OCI-LY1 (cell line): Measurements from ENCODE around the gene ASPM.

Experiments used
- H2AFZ ChIP-seq: fragments of 200-600 bp; sonication (generic), shearing (Covaris generic); 2 replicates; pipeline ENCODE4 v1.6.0; 2014; ENCODE audit warnings: antibody characterized with exemption, mild to moderate bottlenecking, low read length
- H3F3A ChIP-seq: fragments of 200-600 bp; sonication (generic), shearing (Covaris generic); 2 replicates; pipeline ENCODE4 v1.6.0; 2014; ENCODE audit warnings: mild to moderate bottlenecking, antibody characterized with exemption, low read length, moderate library complexity; ENCODE audit not compliant: insufficient read depth
- H3K27ac ChIP-seq: fragments of 200-600 bp; sonication (generic); 2 replicates; pipeline ENCODE4 v1.5.1; 2014; ENCODE audit warnings: low read length, mixed run types, mild to moderate bottlenecking, low read depth; ENCODE audit not compliant: poor library complexity, severe bottlenecking
- H3K27me3 ChIP-seq: fragments of 200-600 bp; sonication (generic); 2 replicates; pipeline ENCODE4 v1.6.0; 2014; ENCODE audit warnings: antibody characterized with exemption, mild to moderate bottlenecking, low read length, moderate library complexity; ENCODE audit not compliant: insufficient read depth
- H3K36me3 ChIP-seq: fragments of 200-600 bp; sonication (generic); 2 replicates; pipeline ENCODE4 v1.6.1; 2014; ENCODE audit warnings: mild to moderate bottlenecking, antibody characterized with exemption, low read length, moderate library complexity, mixed read lengths; ENCODE audit not compliant: insufficient read depth
- H3K4me1 ChIP-seq: fragments of 200-600 bp; sonication (generic); 2 replicates; pipeline ENCODE4 v1.5.1; 2014; ENCODE audit warnings: mild to moderate bottlenecking, low read length, moderate library complexity; ENCODE audit not compliant: insufficient read depth, severe bottlenecking
- H3K4me2 ChIP-seq: fragments of 200-600 bp; sonication (generic), shearing (Covaris generic); 2 replicates; pipeline ENCODE4 v1.6.1; 2014; ENCODE audit warnings: low read length
- H3K4me3 ChIP-seq: fragments of 200-600 bp; sonication (generic); 2 replicates; pipeline ENCODE4 v1.5.1; 2014; ENCODE audit warnings: low read length, low read depth, mild to moderate bottlenecking, mixed read lengths; ENCODE audit not compliant: poor library complexity, severe bottlenecking
- H3K79me2 ChIP-seq: fragments of 200-600 bp; shearing (Covaris generic); 2 replicates; pipeline ENCODE4 v1.6.1; 2016; ENCODE audit warnings: mixed run types, low read length, mixed read lengths; ENCODE audit not compliant: insufficient read depth
- H3K9ac ChIP-seq: fragments of 200-600 bp; sonication (generic), shearing (Covaris generic); 2 replicates; pipeline ENCODE4 v1.6.1; 2014; ENCODE audit warnings: mild to moderate bottlenecking, low read length, mixed read lengths
- H3K9me2 ChIP-seq: fragments of 200-600 bp; sonication (generic), shearing (Covaris generic); 2 replicates; pipeline ENCODE4 v1.6.1; 2014; ENCODE audit warnings: low read depth, mild to moderate bottlenecking, low read length, mixed read lengths
- H3K9me3 ChIP-seq: fragments of 200-600 bp; shearing (Covaris generic); 2 replicates; pipeline ENCODE4 v1.6.1; 2014; ENCODE audit warnings: low read length, mixed read lengths
- H4K20me1 ChIP-seq: fragments of 200-600 bp; sonication (generic), shearing (Covaris generic); 2 replicates; pipeline ENCODE4 v1.6.0; 2016; ENCODE audit warnings: mild to moderate bottlenecking, low read length; ENCODE audit not compliant: insufficient read depth
- EZH2 ChIP-seq: fragments of 200-600 bp; sonication (generic), shearing (Covaris generic); IDR thresholded peaks from 2 replicates; pipeline ENCODE4 v1.8.0; 2017; ENCODE audit warnings: borderline replicate concordance, mixed run types, mild to moderate bottlenecking, antibody characterized with exemption, low read length, moderate library complexity, mixed read lengths
- TF ChIP-seq, protein P1 (sequence below): fragments of 200-600 bp; sonication (generic), shearing (Covaris generic); IDR thresholded peaks from 2 replicates; pipeline ENCODE4 v1.5.1; 2017; ENCODE audit warnings: mild to moderate bottlenecking, antibody characterized with exemption, low read length, moderate library complexity, mixed read lengths

The ASPM gene

DNA sequence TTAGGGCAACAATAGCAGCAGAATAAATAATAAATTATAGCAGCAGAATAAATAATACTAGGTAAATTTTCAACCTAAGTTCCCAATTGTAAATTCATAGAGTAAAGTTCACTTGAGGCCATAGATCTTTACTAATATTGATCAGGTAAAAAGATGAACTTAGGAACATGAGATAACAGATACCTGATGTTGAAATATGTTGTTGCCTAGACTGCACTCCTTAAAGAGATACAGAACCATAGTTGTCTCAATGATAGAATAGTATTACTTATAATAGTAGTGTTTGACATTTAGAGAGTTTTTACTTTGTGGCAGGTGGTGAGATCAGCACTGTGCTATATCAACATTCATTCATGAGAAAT lies 79.0 kb downstream of the ASPM start:
- no peak overlapping the region for H3K4me2 ChIP-seq
- TF ChIP-seq EZH2 = no peak
- TF ChIP-seq, protein P1, sequence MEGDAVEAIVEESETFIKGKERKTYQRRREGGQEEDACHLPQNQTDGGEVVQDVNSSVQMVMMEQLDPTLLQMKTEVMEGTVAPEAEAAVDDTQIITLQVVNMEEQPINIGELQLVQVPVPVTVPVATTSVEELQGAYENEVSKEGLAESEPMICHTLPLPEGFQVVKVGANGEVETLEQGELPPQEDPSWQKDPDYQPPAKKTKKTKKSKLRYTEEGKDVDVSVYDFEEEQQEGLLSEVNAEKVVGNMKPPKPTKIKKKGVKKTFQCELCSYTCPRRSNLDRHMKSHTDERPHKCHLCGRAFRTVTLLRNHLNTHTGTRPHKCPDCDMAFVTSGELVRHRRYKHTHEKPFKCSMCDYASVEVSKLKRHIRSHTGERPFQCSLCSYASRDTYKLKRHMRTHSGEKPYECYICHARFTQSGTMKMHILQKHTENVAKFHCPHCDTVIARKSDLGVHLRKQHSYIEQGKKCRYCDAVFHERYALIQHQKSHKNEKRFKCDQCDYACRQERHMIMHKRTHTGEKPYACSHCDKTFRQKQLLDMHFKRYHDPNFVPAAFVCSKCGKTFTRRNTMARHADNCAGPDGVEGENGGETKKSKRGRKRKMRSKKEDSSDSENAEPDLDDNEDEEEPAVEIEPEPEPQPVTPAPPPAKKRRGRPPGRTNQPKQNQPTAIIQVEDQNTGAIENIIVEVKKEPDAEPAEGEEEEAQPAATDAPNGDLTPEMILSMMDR = no peak
- H3K9me2 ChIP-seq = no peaks in the 10 kb centered on the region
- no peak overlapping the region for H3K27ac ChIP-seq
- H3K9me3 ChIP-seq = no peaks in the 10 kb centered on the region
- no peaks in the 10 kb centered on the region for H3K27me3 ChIP-seq
- peaks cover 5% of the 10 kb centered on the region for H3K4me1 ChIP-seq
- no peaks in the 10 kb centered on the region for H3K36me3 ChIP-seq
- H2AFZ ChIP-seq = no peak overlapping the region
- no peak overlapping the region for H3K4me3 ChIP-seq
- H3K9ac ChIP-seq = no peak overlapping the region
- H3F3A ChIP-seq = no peaks in the 10 kb centered on the region
- no peaks in the 10 kb centered on the region for H3K79me2 ChIP-seq
- H4K20me1 ChIP-seq = no peaks in the 10 kb centered on the region

DNA sequence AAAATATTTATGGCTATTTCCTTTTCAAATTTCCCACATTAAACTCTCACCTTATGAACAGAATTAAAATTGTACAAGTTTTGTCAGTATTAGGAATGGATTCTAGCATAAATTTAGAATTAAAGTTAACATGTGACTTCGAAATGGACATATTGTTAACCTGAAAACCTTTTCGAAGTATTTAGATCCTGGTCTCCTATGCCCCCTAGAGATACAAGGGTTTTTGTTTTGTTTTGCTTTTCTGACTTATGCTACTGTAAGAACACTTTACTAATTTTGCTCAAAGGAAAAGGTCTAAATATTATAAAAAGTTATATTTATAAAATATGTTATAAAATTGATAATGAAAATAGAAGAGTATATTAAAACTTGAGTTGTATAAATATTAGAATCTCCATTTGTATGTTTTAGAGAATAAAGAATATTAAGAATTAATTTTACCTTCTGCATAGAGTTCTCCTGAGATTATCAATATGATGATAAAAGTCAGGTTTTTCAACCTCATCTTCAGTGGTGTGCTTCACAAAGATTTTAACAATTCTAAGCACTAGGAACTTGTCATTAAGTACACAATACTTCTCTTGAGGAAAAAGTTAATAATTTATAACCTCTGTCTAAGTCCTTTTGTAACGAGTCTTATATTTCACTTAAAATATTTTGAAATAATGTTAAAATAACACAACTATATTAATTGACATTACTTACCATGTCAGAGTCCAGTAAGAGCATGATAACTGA lies 79.6 kb downstream of the ASPM start, which contains the start of gene F13B:
F13B (minus strand) TSS at position 542 of the 738 bp plus-strand sequence; CDS start at position 505, 37 bp downstream.
- H3K9me3 ChIP-seq = no peaks in the 10 kb centered on the region
- H3K27me3 ChIP-seq = no peaks in the 10 kb centered on the region
- H3K79me2 ChIP-seq = no peaks in the 10 kb centered on the region
- no peaks in the 10 kb centered on the region for H3K9me2 ChIP-seq
- H3K4me2 ChIP-seq = no peak within 1 kb of the TSS
- no peak within 1 kb of the TSS for H2AFZ ChIP-seq
- no peaks in the 10 kb centered on the region for H3K36me3 ChIP-seq
- no peak within 1 kb of the TSS for H3K27ac ChIP-seq
- H3F3A ChIP-seq = no peaks in the 10 kb centered on the region
- TF ChIP-seq, protein P1 = no peak; the same call in 1 of the 2 replicates
- no peak for TF ChIP-seq EZH2
- no peak within 1 kb of the TSS for H3K4me3 ChIP-seq
- H3K4me1 ChIP-seq = peaks cover 5% of the 10 kb centered on the region
- H3K9ac ChIP-seq = no peak within 1 kb of the TSS
- no peaks in the 10 kb centered on the region for H4K20me1 ChIP-seq

DNA sequence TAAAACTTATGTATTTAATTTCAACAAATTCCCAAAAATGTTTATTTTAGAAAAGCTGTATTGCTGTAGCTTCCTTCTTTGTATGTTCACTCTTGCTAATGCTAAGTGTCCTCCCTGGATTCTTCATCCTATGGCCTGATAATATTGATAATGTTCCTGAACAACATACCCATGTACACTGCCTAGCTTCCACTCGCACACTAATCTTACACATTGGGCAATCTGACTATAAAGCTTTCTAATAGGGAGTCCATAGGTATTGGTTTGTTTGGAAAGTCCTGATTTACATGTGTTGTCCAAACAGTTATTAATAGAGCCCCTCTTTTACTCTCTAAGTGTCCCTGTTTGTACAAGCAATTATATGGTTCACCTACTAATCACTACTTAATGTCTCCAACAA lies 80.2 kb downstream of the ASPM start:
- Histone ChIP-seq H3K4me2 (no peak overlapping the region), H3K27me3 (no peaks in the 10 kb centered on the region), H3K27ac (no peak overlapping the region), H3K9me3 (no peaks in the 10 kb centered on the region), H3K4me1 (peaks cover 5% of the 10 kb centered on the region), H3K79me2 (no peaks in the 10 kb centered on the region), H3K9ac (no peak overlapping the region), H3K4me3 (no peak overlapping the region), H2AFZ (no peak overlapping the region), H3K9me2 (no peaks in the 10 kb centered on the region), H3F3A (no peaks in the 10 kb centered on the region), H4K20me1 (no peaks in the 10 kb centered on the region), H3K36me3 (no peaks in the 10 kb centered on the region)
- no peak for TF ChIP-seq EZH2
- TF ChIP-seq, protein P1 = no peak
